BJ (cell line): ENCODE data around the gene JPH4. TPM values are rescaled to one million over a fixed set of nuclear protein-coding genes. Genes with fewer than 3 reads are reported as not detected.
"Not testable (repeated sequence)": the region's sequence is repeated elsewhere in the genome, so short reads cannot be mapped to it uniquely, and the experiment has no call there.

ENCODE experiments used
- CTCF ChIA-PET: fragments of 350-600 bp; formaldehyde crosslinking; extraction: SDS; loops from one replicate; lab custom pipeline; 2021; ENCODE audit warnings: antibody characterized with exemption, inconsistent platforms; lab: Yijun Ruan, JAX
- POLR2A ChIA-PET: fragments of 300-600 bp; sonication (Branson Sonifier 250); formaldehyde crosslinking; extraction: SDS; loops from one replicate; lab custom pipeline; 2021; ENCODE audit warnings: antibody characterized with exemption; lab: Charles Lee
- DNase-seq: peaks from one replicate; pipeline ENCODE4 v3.0.0-alpha.2; 2011; ENCODE audit warnings: low read depth
- H3K27me3 ChIP-seq: 2 replicates; pipeline ENCODE4 v1.6.0; 2011; ENCODE audit warnings: low read length; ENCODE audit not compliant: control insufficient read depth, insufficient read depth
- H3K36me3 ChIP-seq: 2 replicates; pipeline ENCODE4 v1.5.1; 2011; ENCODE audit warnings: low read length; ENCODE audit not compliant: control insufficient read depth, insufficient read depth
- H3K4me3 ChIP-seq: 2 replicates; pipeline ENCODE4 v1.5.1; 2011; ENCODE audit warnings: low read depth, mild to moderate bottlenecking, control low read depth, low read length
- CTCF ChIP-seq: IDR thresholded peaks from 2 replicates; pipeline ENCODE4 v1.5.1; 2011; ENCODE audit warnings: low read depth, mild to moderate bottlenecking, control low read depth, inconsistent platforms, low read length, moderate library complexity; ENCODE audit not compliant: insufficient read depth
- polyA plus RNA-seq: library from polyadenylated mRNA; depleted of rRNA; stranded (reverse); fragments of >200 nt; gene quantifications from 2 replicates; pipeline ENCODE4 v1.2.3, GENCODE V29; 2011

The JPH4 gene
- polyA plus RNA-seq, 1 experiment, result not detected

GRCh38 chr14:23537351-23538049, 41.1 kb downstream of the JPH4 start:
- CTCF ChIA-PET, result interaction anchor here (1.0 to 3.9 kb wide), 5 partner anchors 15 to 60 kb away, joined by 3 to 23 read pairs (median 4); no protein-coding TSS in a partner anchor
- no peak overlapping the region for H3K4me3 ChIP-seq
- H3K36me3 ChIP-seq, result no peaks in the 10 kb centered on the region
- TF ChIP-seq CTCF, result no peak
- H3K27me3 ChIP-seq, result no peaks in the 10 kb centered on the region
- no peak for DNase-seq
- POLR2A ChIA-PET, result no interaction called here

GRCh38 chr14:23536906-23537305, 41.7 kb downstream of the JPH4 start:
- CTCF ChIA-PET, result interaction anchor here (3.9 kb wide), 1 partner anchor 22 kb away, joined by 23 read pairs; no protein-coding TSS in a partner anchor
- H3K36me3 ChIP-seq, POLR2A ChIA-PET, H3K4me3 ChIP-seq, H3K27me3 ChIP-seq, DNase-seq: not testable (repeated sequence)

GRCh38 chr14:23536494-23536893, 42.1 kb downstream of the JPH4 start:
- ChIA-PET CTCF (interaction anchor here (3.9 kb wide), 1 partner anchor 23 kb away, joined by 23 read pairs; no protein-coding TSS in a partner anchor), POLR2A (no interaction called here)
- Histone ChIP-seq H3K36me3 (no peaks in the 10 kb centered on the region), H3K4me3 (no peak overlapping the region), H3K27me3 (no peaks in the 10 kb centered on the region)
- no peak for DNase-seq
- TF ChIP-seq CTCF, result no peak

GRCh38 chr14:23535943-23536342, 42.6 kb downstream of the JPH4 start:
- CTCF ChIA-PET, result interaction anchor here (3.9 kb wide), 1 partner anchor 23 kb away, joined by 23 read pairs; no protein-coding TSS in a partner anchor
- H3K27me3 ChIP-seq, result no peaks in the 10 kb centered on the region
- H3K36me3 ChIP-seq, result no peaks in the 10 kb centered on the region
- no peak overlapping the region for H3K4me3 ChIP-seq
- POLR2A ChIA-PET, result no interaction called here
- TF ChIP-seq CTCF, result no peak
- DNase-seq, result no peak

GRCh38 chr14:23533652-23534435, 44.7 kb downstream of the JPH4 start:
- H3K36me3 ChIP-seq, result no peaks in the 10 kb centered on the region
- no peak overlapping the region for H3K4me3 ChIP-seq
- no peak for DNase-seq
- CTCF ChIA-PET, result interaction anchor here (1.5 to 2.0 kb wide), 2 partner anchors 26 to 29 kb away, joined by 3 to 4 read pairs; no protein-coding TSS in a partner anchor
- TF ChIP-seq CTCF, result no peak
- POLR2A ChIA-PET, result no interaction called here
- H3K27me3 ChIP-seq, result no peaks in the 10 kb centered on the region
